ENCODE data around the gene ATP6V1B1. TPM values are rescaled to one million over a fixed set of nuclear protein-coding genes. Genes with fewer than 3 reads are reported as not detected.
A peak's percentile ranks its signal among the peaks of the same experiment; 100 is the strongest.

Gene ATP6V1B1
- total and polyA plus RNA-seq, 4 donors = not detected

GRCh38 chr2:70994009-70994698 lies 58.5 kb downstream of the ATP6V1B1 start:
- no peaks in the 10 kb centered on the region for H3K27me3 ChIP-seq (ENCODE audit: control insufficient read depth in 4 of 4, insufficient read depth in 4 of 4, low read length in 3 of 4)
- DNase-seq (ENCODE audit: low spot score) = peak; percentile 47
- WGBS = under 1% methylated on average over 49 of the region's 49 CpGs
- H3K9ac ChIP-seq (ENCODE audit: low read depth in 1 of 2, low read length in 2 of 2) = peak overlapping the region; percentile 73 to 92
- no peaks in the 10 kb centered on the region for H3K9me3 ChIP-seq (ENCODE audit: control insufficient read depth in 4 of 4, low read length in 3 of 4)
- peak overlapping the region; percentile 84 to 92 (median 85) for H3K4me3 ChIP-seq (ENCODE audit: low read depth in 1 of 3, low read length in 3 of 3)
- TF ChIP-seq EGR1 (IDR thresholded peaks at IDR 0.05; ENCODE audit: low read depth in 2 of 2) = peak in 1 of 2 donors; percentile 38
- TF ChIP-seq HNF4A (conservative IDR thresholded peaks at IDR 0.05) = peak in 1 of 2 donors; percentile 26
- no peak for TF ChIP-seq FOXA1 (IDR thresholded peaks at IDR 0.05)
- TF ChIP-seq HNF4G (IDR thresholded peaks at IDR 0.05) = no peak
- TF ChIP-seq NR2F2 (IDR thresholded peaks at IDR 0.05) = no peak
- no peak for TF ChIP-seq CTCF (IDR thresholded peaks at IDR 0.05; ENCODE audit: low read depth, low read length, missing input control)
- TF ChIP-seq YY1 (IDR thresholded peaks at IDR 0.05) = no peak
- TF ChIP-seq RXRA (IDR thresholded peaks at IDR 0.05) = no peak
- no peak for TF ChIP-seq ATF3 (IDR thresholded peaks at IDR 0.05)
- no peak for TF ChIP-seq MAX (IDR thresholded peaks at IDR 0.05)
- H3K4me1 ChIP-seq (ENCODE audit: control insufficient read depth in 4 of 4, insufficient read depth in 4 of 4, low read length in 3 of 4) = peaks cover 1 to 25% (median 16%) of the 10 kb centered on the region in 4 donors
- peak overlapping the region; percentile 63 to 74 for H3K27ac ChIP-seq (ENCODE audit: low read depth in 1 of 2, low read length in 2 of 2)
- peaks cover 0 to 20% (median 16%) of the 10 kb centered on the region in 4 donors for H3K36me3 ChIP-seq (ENCODE audit: control insufficient read depth in 4 of 4, insufficient read depth in 3 of 4, low read depth in 1 of 4, low read length in 3 of 4)

DNA sequence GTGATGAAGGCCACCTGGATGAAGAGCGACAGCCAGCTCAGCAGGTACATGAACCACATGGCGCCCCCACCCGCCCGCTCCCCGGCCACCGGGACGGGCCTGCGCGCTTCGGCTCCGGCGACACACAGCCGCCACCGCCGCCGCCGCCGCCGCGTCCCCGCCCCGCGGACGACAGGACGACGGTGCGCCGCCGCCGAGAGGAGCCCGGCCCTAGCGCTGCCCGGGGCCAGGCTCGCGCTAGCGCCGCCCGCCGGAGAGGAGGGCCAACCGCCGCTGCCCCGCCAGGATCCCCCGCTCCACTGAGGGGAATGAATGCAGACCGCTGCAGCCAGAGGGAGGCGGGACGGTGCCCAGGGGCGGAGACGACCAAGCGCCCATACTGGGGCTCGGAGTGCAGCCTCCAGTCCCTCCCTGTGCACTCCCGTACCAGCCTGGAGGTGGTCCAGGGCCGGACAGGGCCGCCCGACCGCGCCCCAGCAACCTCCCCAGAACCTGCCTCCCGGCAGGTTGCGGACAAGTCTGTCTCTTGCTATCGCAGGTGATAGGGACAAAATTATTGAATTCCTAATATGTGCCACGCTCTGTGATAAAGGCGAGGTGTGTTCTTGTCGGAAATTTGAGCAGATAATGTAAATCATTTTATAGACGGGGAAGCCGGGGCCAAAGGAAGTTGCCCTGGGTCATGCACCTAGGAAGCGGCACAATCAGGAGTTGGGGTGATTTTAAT lies 59.2 kb downstream of the ATP6V1B1 start, which contains the start of gene TEX261:
Gene TEX261, minus strand, starts transcription at position 175 of the 727 bp plus-strand sequence. Its CDS starts 116 bp downstream, at position 59.
- H3K9ac ChIP-seq (ENCODE audit: low read depth in 1 of 2, low read length in 2 of 2) = peak within 1 kb of the TSS; percentile 73 to 92
- peak; percentile 89 for DNase-seq (ENCODE audit: low spot score)
- H3K4me1 ChIP-seq (ENCODE audit: control insufficient read depth in 4 of 4, insufficient read depth in 4 of 4, low read length in 3 of 4) = peaks cover 1 to 28% (median 16%) of the 10 kb centered on the region in 4 donors
- under 1% methylated on average over 65 of the region's 65 CpGs for WGBS
- H3K9me3 ChIP-seq (ENCODE audit: control insufficient read depth in 4 of 4, low read length in 3 of 4) = no peaks in the 10 kb centered on the region
- peak within 1 kb of the TSS; percentile 84 to 92 (median 85) for H3K4me3 ChIP-seq (ENCODE audit: low read depth in 1 of 3, low read length in 3 of 3)
- H3K27ac ChIP-seq (ENCODE audit: low read depth in 1 of 2, low read length in 2 of 2) = peak within 1 kb of the TSS; percentile 63 to 74
- TF ChIP-seq CTCF (IDR thresholded peaks at IDR 0.05; ENCODE audit: low read depth, low read length, missing input control) (peak; percentile 70), GABPA (IDR thresholded peaks at IDR 0.05 in 1 of 2, conservative IDR thresholded peaks at IDR 0.05 in 1 of 2) (no peak), FOXA1 (IDR thresholded peaks at IDR 0.05) (no peak), JUND (IDR thresholded peaks at IDR 0.05) (no peak), TAF1 (conservative IDR thresholded peaks at IDR 0.05) (peak; percentile 38), HNF4G (IDR thresholded peaks at IDR 0.05) (no peak), HNF4A (conservative IDR thresholded peaks at IDR 0.05) (peak in 1 of 2 donors; percentile 4), SP1 (IDR thresholded peaks at IDR 0.05) (peak; percentile 36), FOXA2 (IDR thresholded peaks at IDR 0.05) (no peak), MAX (IDR thresholded peaks at IDR 0.05) (no peak), ATF3 (IDR thresholded peaks at IDR 0.05) (no peak), YY1 (IDR thresholded peaks at IDR 0.05) (peak; percentile 64), EGR1 (IDR thresholded peaks at IDR 0.05; ENCODE audit: low read depth in 2 of 2) (peak in 1 of 2 donors; percentile 10), RXRA (IDR thresholded peaks at IDR 0.05) (peak in 1 of 2 donors; percentile 5), NR2F2 (IDR thresholded peaks at IDR 0.05) (no peak), RAD21 (IDR thresholded peaks at IDR 0.05) (peak in 1 of 2 donors; percentile 34), REST (IDR thresholded peaks at IDR 0.05) (no peak)
- TF ChIP-seq, protein P1, sequence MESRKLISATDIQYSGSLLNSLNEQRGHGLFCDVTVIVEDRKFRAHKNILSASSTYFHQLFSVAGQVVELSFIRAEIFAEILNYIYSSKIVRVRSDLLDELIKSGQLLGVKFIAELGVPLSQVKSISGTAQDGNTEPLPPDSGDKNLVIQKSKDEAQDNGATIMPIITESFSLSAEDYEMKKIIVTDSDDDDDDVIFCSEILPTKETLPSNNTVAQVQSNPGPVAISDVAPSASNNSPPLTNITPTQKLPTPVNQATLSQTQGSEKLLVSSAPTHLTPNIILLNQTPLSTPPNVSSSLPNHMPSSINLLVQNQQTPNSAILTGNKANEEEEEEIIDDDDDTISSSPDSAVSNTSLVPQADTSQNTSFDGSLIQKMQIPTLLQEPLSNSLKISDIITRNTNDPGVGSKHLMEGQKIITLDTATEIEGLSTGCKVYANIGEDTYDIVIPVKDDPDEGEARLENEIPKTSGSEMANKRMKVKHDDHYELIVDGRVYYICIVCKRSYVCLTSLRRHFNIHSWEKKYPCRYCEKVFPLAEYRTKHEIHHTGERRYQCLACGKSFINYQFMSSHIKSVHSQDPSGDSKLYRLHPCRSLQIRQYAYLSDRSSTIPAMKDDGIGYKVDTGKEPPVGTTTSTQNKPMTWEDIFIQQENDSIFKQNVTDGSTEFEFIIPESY (IDR thresholded peaks at IDR 0.05) = no peak
- H3K27me3 ChIP-seq (ENCODE audit: control insufficient read depth in 4 of 4, insufficient read depth in 4 of 4, low read length in 3 of 4) = no peaks in the 10 kb centered on the region
- H3K36me3 ChIP-seq (ENCODE audit: control insufficient read depth in 4 of 4, insufficient read depth in 3 of 4, low read depth in 1 of 4, low read length in 3 of 4) = peaks cover 0 to 14% (median 12%) of the 10 kb centered on the region in 4 donors

Measured in liver (tissue), 9 donors.